ENCODE measurements around the gene KRTAP10-3.

- TF ChIP-seq CTCF (conservative IDR thresholded peaks at IDR 0.05; ENCODE audit: low read depth, low read length) = no peak
- no peak for TF ChIP-seq EZH2 (IDR thresholded peaks at IDR 0.05; ENCODE audit: borderline replicate concordance, low read depth, low read length, poor library complexity, severe bottlenecking)
Observed at GRCh38 chr21:44558695-44559094, at the start of gene KRTAP10-3.

Measured in A673 (cell line).